A673 (cell line): Measurements from ENCODE around the gene B3GALT6. TPM values are rescaled to one million over a fixed set of nuclear protein-coding genes. Genes with fewer than 3 reads are reported as not detected.

Experiments
- BruUV-seq: library from RNA; stranded (reverse); fragments of 400-500 nt; replicated peaks from 2 replicates; lab custom pipeline; 2021; lab: Mats Ljungman, UMichigan
- CTCF ChIA-PET: fragments of 300-600 bp; sonication (Branson Sonifier 250); formaldehyde crosslinking; loops from one replicate; lab custom pipeline; 2022; ENCODE audit warnings: antibody characterized with exemption; lab: Charles Lee
- POLR2A ChIA-PET: fragments of 300-600 bp; sonication (Branson Sonifier 250); formaldehyde crosslinking; loops from one replicate; lab custom pipeline; 2022; ENCODE audit warnings: antibody characterized with exemption; ENCODE audit not compliant: low non-redundant PET; lab: Charles Lee
- DNase-seq: peaks from one replicate; pipeline ENCODE4 v3.0.0-alpha.2; 2015; ENCODE audit warnings: low spot score
- H3K27ac ChIP-seq: fragments of 200-600 bp; sonication (generic); 2 replicates; pipeline ENCODE4 v1.5.1; 2016; ENCODE audit warnings: mixed run types, low read depth, mild to moderate bottlenecking, mixed read lengths, antibody characterized with exemption, low read length; ENCODE audit not compliant: poor library complexity, severe bottlenecking
- H3K27me3 ChIP-seq: fragments of 200-600 bp; sonication (generic); replicated peaks from 2 replicates; pipeline ENCODE4 v1.6.1; 2017; ENCODE audit warnings: mixed run types, low read depth, mild to moderate bottlenecking, mixed read lengths, antibody characterized with exemption, low read length; ENCODE audit not compliant: insufficient read depth, poor library complexity
- H3K36me3 ChIP-seq: fragments of 200-600 bp; sonication (generic); 2 replicates; pipeline ENCODE4 v1.6.1; 2016; ENCODE audit warnings: mixed run types, mild to moderate bottlenecking, mixed read lengths, antibody characterized with exemption, low read length; ENCODE audit not compliant: insufficient read depth, poor library complexity, severe bottlenecking
- H3K4me1 ChIP-seq: fragments of 200-600 bp; sonication (generic); 2 replicates; pipeline ENCODE4 v1.6.1; 2017; ENCODE audit warnings: mixed run types, mild to moderate bottlenecking, mixed read lengths, antibody characterized with exemption, low read length; ENCODE audit not compliant: insufficient read depth, poor library complexity, severe bottlenecking
- H3K4me3 ChIP-seq: fragments of 200-600 bp; sonication (generic); 2 replicates; pipeline ENCODE4 v1.5.1; 2016; ENCODE audit warnings: low read depth, mixed run types, mild to moderate bottlenecking, mixed read lengths, low read length; ENCODE audit not compliant: poor library complexity, severe bottlenecking
- H3K9me3 ChIP-seq: fragments of 200-600 bp; sonication (generic); 2 replicates; pipeline ENCODE4 v1.6.1; 2016; ENCODE audit warnings: mixed run types, low read depth, mild to moderate bottlenecking, mixed read lengths, antibody characterized with exemption, low read length; ENCODE audit not compliant: poor library complexity, severe bottlenecking
- EZH2 ChIP-seq: fragments of 200-600 bp; sonication (generic); IDR thresholded peaks from 2 replicates; pipeline ENCODE4 v1.6.1; 2017; ENCODE audit warnings: borderline replicate concordance, low read depth, mild to moderate bottlenecking, mixed read lengths, antibody characterized with exemption, low read length; ENCODE audit not compliant: poor library complexity, severe bottlenecking
- intact Hi-C: fragments of 100-400 bp; cut with micrococcal nuclease; formaldehyde crosslinking; loops from one replicate; pipeline ENCODE4 v1.10.0; 2022; ENCODE audit not compliant: unreplicated experiment
- total RNA-seq: library from RNA; stranded (reverse); gene quantifications from 2 replicates; pipeline ENCODE4 v1.2.3, GENCODE V29; 2021
- TF ChIP-seq, protein P1 (sequence below): fragments of 300-800, 200-600 bp; sonication (generic); conservative IDR thresholded peaks from 2 replicates; pipeline ENCODE4 v1.5.1; 2017; ENCODE audit warnings: low read depth, mild to moderate bottlenecking, antibody characterized with exemption, low read length, moderate library complexity, mixed read lengths

B3GALT6 gene
- total RNA-seq, 1 experiment from 2014 or later = 41.8 TPM

GRCh38 chr1:1226566-1227362, 5.3 kb upstream of the B3GALT6 start:
- H3K4me3 ChIP-seq = no peak overlapping the region
- ChIA-PET POLR2A (no interaction called here), CTCF (no interaction called here)
- no peak overlapping the region for H3K27ac ChIP-seq
- no TSS peak for BruUV-seq
- DNase-seq = no peak
- TF ChIP-seq, protein P1, sequence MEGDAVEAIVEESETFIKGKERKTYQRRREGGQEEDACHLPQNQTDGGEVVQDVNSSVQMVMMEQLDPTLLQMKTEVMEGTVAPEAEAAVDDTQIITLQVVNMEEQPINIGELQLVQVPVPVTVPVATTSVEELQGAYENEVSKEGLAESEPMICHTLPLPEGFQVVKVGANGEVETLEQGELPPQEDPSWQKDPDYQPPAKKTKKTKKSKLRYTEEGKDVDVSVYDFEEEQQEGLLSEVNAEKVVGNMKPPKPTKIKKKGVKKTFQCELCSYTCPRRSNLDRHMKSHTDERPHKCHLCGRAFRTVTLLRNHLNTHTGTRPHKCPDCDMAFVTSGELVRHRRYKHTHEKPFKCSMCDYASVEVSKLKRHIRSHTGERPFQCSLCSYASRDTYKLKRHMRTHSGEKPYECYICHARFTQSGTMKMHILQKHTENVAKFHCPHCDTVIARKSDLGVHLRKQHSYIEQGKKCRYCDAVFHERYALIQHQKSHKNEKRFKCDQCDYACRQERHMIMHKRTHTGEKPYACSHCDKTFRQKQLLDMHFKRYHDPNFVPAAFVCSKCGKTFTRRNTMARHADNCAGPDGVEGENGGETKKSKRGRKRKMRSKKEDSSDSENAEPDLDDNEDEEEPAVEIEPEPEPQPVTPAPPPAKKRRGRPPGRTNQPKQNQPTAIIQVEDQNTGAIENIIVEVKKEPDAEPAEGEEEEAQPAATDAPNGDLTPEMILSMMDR = no peak
- TF ChIP-seq EZH2 = no peak
- peaks cover 8% of the 10 kb centered on the region for H3K4me1 ChIP-seq
- peaks cover 28% of the 10 kb centered on the region for H3K36me3 ChIP-seq
- no peaks in the 10 kb centered on the region for H3K9me3 ChIP-seq
- intact Hi-C loops = no loop called here
- H3K27me3 ChIP-seq = no peaks in the 10 kb centered on the region

GRCh38 chr1:1227386-1227785, 4.7 kb upstream of the B3GALT6 start:
- CTCF ChIA-PET = no interaction called here

DNA sequence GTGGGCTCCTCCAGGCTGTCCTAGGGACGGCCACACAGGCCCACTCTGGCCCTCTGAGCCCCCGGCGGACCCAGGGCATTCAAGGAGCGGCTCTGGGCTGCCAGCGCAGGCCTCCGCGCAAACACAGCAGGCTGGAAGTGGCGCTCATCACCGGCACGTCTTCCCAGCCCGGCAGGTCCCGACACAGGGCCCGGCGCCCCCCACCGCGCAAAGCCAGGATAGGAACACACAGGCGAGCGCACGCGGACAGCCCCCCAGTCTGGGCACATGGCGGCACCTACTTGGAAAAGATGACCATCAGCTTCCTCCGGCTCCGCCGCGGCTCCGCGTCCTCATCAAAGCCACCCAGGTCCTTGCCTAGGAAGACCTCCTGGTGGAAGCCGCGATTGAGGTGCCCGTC, 3.9 kb upstream of the B3GALT6 start:
- BruUV-seq = no TSS peak
- Histone ChIP-seq H3K36me3 (peaks cover 20% of the 10 kb centered on the region), H3K4me3 (no peak overlapping the region), H3K4me1 (peaks cover 16% of the 10 kb centered on the region), H3K9me3 (no peaks in the 10 kb centered on the region), H3K27me3 (no peaks in the 10 kb centered on the region), H3K27ac (no peak overlapping the region)
- ChIA-PET CTCF (no interaction called here), POLR2A (no interaction called here)
- intact Hi-C loops = no loop called here
- TF ChIP-seq, protein P1 = no peak
- no peak for TF ChIP-seq EZH2
- DNase-seq = no peak

More at GRCh38 chr1:1227386-1227785, 4.7 kb upstream of the B3GALT6 start:
- no peaks in the 10 kb centered on the region for H3K27me3 ChIP-seq
- H3K4me1 ChIP-seq = peaks cover 8% of the 10 kb centered on the region
- no peak for TF ChIP-seq EZH2
- TF ChIP-seq, protein P1 = no peak
- intact Hi-C loops = no loop called here
- H3K4me3 ChIP-seq = no peak overlapping the region
- BruUV-seq = no TSS peak
- POLR2A ChIA-PET = no interaction called here
- peaks cover 25% of the 10 kb centered on the region for H3K36me3 ChIP-seq
- no peaks in the 10 kb centered on the region for H3K9me3 ChIP-seq
- no peak overlapping the region for H3K27ac ChIP-seq
- DNase-seq = no peak
